SIG-M5 (cell line): Measurements from ENCODE around the gene GTF3C5.
"Not testable (repeated sequence)": the region's sequence is repeated elsewhere in the genome, so short reads cannot be mapped to it uniquely, and the experiment has no call there.

Experiments used
- DNase-seq: peaks from one replicate; lab custom pipeline; 2025; lab: John Stamatoyannopoulos, UW

Gene GTF3C5

GRCh38 chr9:132996526-132996925 lies 34.3 kb upstream of the GTF3C5 start:
- no peak for DNase-seq

DNA sequence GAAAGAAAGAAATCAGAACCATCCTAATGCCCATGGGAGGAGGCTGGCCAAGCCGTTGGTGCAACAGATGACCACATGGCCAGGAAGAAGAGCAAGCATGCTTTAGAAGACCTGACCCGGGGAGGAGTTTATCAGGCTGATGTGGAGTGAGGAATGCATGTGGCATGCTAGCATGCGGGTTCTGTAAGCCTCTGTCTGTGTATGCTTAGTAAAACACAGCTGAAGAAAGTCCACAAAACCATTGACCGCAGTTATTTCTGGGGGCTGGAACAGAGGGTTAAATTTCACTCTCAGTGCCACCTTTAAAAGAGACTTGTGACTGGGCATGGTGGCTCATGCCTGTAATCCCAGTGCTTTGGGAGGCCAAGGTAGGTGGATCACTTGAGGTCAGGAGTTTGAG lies 33.2 kb upstream of the GTF3C5 start:
- no peak for DNase-seq

- DNase-seq = not testable (repeated sequence)
Observed at GRCh38 chr9:132998221-132998620, 32.6 kb upstream of the GTF3C5 start.

DNA sequence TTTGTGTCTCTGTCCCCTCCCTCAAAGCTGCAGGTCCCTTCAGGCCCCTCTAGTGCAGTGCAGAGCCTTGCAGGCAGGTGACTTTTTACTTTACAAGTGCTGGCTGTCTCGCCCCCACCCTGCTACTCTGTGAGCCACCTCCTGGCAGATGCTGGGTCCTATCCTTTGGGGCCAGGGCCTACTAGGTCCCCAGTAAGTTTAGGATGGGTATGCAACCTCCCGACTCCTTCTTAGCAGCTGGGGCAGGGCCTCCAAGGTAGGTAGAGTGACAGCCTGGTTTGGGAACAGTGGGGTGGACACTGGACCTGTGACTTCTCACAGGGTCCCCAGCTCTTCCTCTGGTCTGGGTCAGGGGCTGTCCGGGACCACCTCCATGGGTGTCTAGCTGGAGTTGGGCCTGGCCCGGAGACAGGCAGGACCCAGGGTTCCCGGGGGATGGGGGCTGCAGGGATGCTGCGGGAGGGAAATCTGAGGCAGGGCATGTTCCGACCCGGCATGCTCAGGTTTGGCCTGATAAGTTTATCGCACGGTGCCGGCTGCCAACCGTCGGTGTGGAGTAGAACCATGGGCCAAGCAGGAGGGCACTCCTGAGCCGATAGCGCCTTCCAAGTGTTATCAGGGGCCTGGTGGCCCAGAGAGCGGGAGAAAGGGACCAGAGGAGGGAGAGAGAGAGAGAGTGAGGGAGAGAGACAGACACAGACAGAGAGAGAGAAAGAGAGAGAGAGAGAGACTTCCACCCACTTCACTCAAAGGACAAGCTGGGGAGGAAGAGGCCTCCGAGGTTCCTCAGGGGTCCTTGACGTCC lies 31.8 kb upstream of the GTF3C5 start:
- no peak for DNase-seq

DNA sequence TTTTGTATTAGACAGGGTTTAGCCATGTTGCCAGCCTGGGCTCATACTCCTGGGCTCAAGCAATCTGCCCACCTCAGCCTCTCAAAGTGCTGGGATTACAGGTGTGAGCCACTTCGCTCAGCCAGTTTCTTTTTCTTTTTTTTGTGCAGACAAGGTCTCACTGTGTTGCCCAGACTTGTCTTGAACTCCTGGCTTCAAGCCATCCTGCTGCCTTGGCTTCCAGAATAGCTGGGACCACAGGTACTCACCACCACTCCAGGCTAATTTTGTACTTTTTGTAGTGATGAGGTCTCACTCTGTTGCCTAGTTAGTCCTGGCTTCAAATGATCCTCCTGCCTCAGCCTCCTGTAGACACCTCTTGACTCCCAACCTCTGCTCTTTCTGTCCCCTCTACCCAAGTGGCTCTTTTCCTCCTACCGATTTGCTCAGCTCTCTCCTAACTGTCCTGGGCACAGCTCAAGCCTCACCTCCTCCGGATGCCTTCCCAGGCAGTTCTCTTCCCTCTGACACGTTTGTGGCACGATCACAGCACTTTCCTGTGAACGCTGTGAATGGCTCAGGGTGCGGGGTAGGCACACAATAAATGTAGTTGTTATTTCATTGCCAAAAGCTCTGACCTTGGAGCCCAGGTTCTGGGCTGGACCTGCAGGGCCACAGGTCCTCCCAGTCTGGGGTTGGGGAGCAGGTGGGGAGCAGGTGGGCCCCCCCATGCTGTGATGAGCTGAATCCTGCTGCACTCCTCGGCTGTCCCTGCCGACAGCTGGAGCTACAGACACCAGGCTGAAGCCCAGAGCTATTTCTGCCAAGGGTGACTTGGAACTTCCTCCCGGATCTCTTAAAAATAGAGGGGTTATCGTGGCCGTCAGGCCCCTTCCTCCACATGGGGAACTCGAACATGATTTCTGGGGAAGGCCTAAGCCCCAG lies 28.4 kb upstream of the GTF3C5 start:
- no peak for DNase-seq

- DNase-seq = no peak
Observed at GRCh38 chr9:133003071-133003461, 27.7 kb upstream of the GTF3C5 start.

GRCh38 chr9:133003671-133004090 lies 27.1 kb upstream of the GTF3C5 start:
- DNase-seq = no peak

DNA sequence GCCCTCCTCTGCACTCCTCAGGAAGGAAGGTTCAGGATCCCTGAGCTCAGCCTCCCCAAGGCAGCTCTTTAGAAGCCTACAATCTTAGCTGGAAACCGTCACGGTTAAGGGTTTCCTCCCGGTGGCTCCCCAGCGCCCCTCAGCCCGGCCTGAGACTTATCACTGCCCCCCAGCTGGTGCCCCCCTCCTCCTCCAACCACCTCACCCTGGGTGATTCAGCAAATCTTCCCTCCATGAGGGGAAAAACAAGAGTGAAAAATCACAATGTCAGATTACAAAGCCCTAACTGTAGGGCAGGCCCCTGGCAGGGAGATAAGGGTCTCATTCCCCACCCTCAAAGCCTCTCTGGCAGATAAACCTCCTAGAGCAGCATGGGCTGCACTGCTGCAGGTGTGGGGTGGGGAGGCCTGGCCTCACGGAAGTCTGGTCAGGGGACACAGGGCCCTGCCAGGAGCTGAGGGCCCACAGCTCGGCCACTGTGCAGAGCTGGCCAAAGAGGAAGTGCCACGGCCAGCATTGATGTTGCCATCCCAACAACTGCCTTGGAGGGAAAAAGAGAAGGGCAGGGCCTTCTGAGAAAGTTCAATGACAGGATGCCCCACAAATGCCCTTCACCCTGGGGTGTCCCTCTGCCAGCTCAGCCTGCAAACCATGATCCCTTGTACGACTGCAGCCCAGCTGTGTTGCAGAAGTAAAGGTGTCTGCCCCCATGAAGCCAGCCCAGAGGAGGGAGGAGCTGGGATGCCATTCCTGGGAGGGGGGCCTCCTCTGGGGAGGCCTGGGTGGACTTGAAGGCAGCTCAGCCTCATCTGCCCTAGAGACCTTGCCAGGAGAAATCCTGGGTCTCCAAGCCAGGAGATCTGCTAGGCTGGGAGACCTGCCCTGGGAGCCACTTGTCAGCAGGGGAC lies 26.5 kb upstream of the GTF3C5 start:
- DNase-seq = no peak

DNA sequence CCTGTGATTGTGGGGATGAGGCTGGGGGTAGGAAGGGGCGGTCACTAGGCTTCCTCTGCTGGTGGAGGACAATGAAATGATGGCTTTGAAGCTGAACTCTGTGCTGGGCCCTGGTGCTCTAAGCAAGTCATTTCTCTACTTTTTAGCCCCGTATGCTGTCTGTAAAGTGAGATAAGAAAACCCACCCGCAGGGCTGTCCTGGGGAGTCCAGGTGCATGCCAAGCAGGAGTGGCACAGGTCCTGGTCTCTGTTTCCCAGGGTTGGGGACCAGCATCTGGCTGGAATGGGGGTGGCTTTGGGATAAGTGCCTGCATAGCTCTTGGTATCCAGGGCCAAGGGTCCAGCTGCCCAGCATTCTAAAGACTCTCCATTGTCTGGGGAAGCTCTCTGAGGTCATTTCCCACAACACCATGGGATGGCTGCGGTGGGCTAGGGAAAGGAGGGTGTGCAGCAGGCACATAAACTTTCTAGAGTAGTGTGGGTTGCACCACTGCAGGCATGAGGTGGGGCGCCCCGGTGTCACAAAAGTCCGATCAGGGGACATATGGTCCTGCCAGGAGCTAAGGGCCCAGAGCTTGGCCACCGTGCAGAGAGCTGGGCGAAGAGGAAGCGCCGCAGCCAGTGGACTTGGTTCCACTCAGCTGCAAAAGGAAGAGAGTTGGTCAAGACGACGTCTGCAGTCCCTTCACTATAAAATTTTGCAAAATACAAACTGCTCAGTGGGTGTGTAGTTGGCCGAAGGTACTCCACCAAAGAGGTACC lies 25.6 kb upstream of the GTF3C5 start:
- no peak for DNase-seq

- DNase-seq = no peak
Observed at GRCh38 chr9:133005957-133006356, 24.8 kb upstream of the GTF3C5 start.

DNA sequence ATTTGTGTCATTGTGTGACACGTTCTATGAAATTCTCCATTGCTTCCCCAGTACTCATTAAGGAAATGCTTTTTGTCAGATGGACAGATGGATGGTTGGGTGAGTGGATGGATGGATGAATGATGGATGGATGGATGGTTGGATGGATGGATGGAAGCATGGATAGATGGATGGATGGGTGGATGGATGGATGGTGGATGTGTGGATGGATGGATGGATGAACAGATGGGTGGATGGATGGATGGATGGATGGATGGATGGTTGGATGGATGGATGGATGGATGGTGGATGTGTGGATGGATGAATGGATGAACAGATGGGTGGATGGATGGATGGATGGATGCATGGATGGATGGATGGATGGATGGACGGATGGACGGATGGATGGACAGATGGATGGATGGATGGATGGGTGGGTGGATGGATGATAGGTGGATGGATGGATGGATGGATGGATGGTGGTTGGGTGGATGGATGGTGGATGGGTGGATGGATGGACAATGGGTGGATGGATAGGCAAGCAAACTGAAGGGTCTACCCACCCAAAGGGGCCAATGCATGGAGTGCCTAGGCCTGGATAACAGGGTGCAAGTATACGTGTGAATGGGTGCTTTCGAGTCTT lies 24.0 kb upstream of the GTF3C5 start:
- no peak for DNase-seq

- DNase-seq = no peak
Observed at GRCh38 chr9:133008406-133008805, 22.4 kb upstream of the GTF3C5 start.

DNA sequence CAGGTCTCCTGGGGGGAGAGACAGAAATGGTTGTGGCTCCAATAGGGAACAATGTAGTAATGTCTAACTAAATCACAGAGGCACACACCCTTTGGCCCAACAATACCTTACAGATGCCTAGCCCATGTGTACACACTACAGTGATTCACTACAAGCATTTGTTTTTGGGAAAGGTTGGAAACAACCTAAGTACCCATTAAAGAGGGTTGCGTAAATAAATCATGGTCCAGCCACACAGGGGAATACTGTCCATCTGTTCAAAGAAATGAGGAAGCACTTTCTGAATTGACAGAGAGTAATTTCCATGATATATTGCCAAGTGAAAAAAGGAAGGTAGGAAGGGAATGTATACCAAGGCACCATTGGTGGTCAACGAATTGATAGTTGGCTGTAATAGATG lies 22.0 kb upstream of the GTF3C5 start:
- no peak for DNase-seq

DNA sequence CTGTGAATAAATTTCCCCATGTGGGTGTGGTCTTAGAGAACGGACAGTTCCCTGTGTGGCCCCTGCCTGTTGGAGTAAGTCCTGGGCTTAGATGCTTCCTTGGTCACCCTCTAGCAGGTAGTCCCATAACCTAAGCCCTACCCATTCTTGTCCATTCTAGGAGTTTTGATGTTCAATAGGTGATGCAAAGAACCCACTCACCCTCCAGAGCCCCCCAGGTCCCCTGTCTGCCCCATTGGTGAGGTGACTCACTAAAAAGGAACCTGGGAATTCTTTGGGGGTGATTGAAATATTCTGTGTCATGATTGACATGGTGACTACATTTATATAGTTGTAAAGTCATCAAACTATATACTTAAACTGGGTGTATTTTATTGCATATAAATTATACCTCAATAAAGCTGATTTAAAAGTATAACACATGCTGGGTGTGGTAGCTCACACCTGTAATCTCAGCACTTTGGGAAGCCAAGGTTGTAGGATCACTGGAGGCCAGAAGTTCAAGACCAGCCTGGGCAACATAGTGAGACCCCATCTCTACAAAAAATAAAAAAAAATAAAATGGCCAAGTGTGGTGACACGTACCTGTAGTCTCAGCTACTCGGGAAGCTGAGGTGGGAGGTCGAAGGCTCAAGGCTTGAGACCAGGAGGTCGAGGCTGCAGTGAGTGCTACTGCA lies 20.8 kb upstream of the GTF3C5 start:
- no peak for DNase-seq

DNA sequence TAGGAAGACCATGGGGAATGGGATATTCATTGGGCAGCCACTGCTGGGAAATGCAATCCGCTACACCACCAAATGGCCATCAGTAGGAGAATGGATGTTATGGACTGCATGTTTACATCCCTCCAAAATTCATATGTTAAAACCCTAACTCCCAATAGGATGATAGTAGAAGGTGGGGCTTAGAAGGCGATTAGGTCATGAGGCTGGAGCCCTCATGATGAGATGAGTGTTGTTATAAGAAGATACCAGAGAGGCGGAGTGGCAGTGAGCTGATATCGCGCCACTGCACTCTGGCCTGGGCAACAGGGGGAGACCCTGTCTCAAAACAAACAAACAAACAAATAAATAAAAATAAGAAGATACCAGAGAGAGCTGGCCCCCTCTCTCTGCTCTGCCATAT lies 16.1 kb upstream of the GTF3C5 start:
- DNase-seq = no peak

DNA sequence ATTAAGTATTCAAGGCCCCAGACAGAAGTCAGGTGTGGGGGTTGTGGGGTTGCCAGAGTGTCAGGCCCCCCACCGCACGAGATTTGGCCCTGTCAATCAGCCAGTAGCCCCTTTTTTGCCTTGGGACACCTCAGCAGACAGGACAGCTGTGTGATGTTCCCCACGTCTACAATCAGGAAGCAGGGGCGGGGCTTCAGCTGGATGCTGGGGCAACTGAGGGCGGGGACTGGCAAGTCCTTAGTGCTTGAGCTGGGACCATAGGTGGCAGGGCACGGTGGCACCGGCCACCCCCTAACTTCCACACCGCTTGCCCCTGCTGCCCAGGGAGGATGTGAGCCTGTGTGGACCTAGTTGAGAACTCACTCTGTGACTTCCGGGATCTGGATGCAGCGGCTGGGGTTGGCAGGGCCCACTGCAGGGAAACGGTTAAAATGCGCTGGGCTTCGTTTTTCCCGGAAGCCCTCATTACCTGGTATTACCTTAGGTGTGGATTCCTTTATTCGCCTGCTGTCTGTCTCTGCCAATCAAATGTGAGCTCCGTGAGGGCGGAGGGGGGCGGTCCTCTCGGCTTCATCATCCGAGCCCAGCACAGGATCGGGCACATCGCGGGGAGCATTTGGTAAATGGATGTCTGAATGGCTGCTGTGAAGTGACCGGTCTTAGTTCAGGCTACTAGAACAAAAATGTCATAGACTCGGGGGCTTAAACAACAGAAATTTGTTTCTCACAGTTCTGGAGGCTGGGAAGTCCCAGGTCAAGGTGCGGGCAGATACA lies 7.5 kb upstream of the GTF3C5 start:
- no peak for DNase-seq

DNA sequence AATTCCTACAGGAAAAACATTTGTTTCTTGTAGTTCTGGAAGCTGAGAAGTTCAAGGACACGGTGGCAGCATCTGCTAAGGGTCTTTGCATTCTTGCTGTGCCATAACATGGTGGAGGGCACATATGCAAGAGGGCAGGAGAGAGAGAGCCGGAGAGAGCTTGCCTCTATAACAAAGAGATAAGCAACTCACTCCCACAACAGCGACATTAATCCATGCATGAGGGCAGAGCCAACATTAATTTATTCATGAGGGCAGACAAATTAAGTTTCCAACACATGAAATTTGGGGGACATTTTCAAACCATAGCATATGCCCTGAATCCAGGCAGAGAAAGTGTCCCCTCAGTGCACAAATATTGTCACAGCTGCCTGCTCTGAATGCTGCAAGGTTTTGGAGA lies 4.4 kb upstream of the GTF3C5 start:
- DNase-seq = no peak

- no peak for DNase-seq
Observed at GRCh38 chr9:133027134-133027533, 3.7 kb upstream of the GTF3C5 start.

- no peak for DNase-seq
Observed at GRCh38 chr9:133028221-133028620, 2.6 kb upstream of the GTF3C5 start.

DNA sequence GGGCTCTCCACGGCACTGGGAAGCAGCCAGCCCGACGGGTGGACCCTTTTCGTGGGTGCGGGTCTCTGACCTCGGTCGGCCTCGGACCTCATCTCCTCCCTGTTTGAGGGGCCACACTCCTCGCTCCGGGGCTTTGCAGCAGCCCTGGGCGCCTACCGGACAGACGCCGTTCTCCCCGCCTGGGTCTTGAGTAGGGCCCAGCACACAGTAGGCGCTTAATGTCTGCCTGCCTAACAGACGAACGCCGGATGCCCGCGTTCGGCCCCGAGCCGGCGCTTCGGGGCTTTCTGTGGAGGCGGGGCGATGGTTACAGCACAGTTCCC lies 842 bp upstream of the GTF3C5 start:
- no peak for DNase-seq
